CD1c-positive myeloid dendritic cell (primary cell): Measurements from ENCODE around the gene C16orf90.

ENCODE experiments used
- DNase-seq: peaks from one replicate; pipeline ENCODE4 v3.0.0-alpha.2; 2016; ENCODE audit errors: extremely low spot score

The C16orf90 gene

DNA sequence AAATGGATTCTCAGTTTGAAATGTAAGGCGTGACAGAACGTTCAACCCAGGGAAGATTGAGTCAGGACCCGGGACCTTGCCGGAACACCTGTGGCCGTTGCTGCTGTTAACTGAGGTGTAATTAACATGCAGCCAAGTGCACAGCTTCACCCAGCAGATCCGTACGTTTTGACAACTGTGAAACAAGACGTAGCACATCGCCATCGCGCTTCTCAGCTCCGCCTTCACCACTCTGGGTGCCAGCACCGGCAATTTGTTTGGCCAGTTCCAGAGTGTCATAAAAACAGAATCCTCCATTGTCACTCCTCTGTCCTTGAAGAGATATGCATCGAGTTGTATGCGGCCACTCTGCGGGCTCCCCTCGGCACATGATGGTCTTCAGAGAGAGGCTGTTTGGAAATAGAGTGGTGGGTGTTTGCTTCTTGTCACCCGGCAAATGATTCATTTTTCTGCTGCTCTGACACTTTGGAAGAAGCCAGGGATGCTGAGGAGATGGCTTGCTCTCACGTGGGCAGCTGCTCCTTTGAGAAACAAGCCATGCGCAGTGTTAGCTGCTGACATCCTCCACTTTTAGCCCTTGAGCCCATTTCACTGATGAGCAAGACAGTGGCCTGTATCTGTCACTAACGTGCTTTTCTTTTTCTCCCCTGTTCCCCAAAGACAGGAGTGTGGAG lies 29.2 kb downstream of the C16orf90 start:
- DNase-seq: no peak

DNA sequence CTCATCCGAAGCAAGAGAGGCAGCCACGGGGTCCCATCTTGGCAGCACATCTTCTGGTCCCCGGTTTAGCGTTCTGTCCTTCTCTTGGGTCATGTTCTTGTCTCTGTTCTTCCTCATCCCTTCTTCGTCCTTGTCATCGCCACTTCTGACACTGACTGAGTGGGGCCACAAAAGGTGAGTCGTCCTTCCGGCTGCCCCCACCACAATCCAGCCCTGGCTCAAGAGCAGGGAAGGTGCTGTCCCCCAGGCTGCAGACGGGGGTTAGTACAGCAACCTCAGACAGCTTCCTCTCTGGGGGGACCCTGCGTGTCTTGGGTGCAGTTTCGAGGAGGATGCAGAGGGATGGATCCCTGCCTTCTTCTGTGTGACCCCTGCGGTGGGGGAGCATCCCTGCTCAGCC lies 30.0 kb downstream of the C16orf90 start:
- no peak for DNase-seq

DNA sequence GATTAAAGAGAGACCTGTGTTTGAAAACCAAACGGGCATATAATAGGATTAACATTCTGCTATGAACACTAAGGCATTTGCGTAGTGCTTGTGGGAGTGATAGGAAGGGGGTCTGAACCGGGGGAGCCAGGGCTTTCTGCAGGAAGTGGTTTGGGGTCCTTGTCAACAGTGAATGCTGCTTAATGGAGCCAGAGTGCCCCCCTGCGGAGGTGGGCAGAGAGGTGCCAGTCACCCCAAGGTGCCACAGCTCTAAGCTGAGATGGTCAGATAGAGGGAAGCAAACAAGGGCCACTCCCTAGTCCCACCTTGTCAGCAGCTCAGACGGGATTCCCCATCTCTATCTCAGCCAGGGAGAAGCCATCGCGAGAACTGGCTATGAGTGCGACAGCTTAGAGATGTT lies 34.1 kb downstream of the C16orf90 start:
- peak; percentile 11 for DNase-seq

DNA sequence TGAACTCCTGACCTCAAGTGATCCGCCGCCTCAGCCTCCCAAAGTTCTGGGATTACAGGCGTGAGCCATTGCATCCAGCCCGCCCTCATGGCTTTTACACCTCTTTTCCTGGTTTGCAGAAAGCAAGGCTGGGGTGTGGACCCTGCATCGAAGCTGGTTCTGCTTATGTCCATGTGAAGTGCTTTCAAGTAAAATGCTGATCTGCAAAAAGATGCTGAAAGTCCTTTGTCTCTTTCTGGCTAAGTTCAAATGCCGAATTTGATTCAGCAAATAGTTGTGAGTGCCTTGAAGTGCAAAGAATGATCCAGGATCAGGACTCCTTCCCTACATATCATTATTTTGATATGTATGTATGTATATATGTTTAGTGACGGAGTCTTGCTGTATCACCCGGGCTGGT lies 34.7 kb downstream of the C16orf90 start:
- no peak for DNase-seq

GRCh38 chr16:3460121-3460520 lies 35.2 kb downstream of the C16orf90 start:
- DNase-seq: no peak

GRCh38 chr16:3459401-3460090 lies 35.7 kb downstream of the C16orf90 start:
- no peak for DNase-seq

- DNase-seq: no peak
Observed at GRCh38 chr16:3458852-3459361, 36.4 kb downstream of the C16orf90 start.

GRCh38 chr16:3458278-3458851 lies 36.9 kb downstream of the C16orf90 start:
- peak; percentile 15 for DNase-seq

DNA sequence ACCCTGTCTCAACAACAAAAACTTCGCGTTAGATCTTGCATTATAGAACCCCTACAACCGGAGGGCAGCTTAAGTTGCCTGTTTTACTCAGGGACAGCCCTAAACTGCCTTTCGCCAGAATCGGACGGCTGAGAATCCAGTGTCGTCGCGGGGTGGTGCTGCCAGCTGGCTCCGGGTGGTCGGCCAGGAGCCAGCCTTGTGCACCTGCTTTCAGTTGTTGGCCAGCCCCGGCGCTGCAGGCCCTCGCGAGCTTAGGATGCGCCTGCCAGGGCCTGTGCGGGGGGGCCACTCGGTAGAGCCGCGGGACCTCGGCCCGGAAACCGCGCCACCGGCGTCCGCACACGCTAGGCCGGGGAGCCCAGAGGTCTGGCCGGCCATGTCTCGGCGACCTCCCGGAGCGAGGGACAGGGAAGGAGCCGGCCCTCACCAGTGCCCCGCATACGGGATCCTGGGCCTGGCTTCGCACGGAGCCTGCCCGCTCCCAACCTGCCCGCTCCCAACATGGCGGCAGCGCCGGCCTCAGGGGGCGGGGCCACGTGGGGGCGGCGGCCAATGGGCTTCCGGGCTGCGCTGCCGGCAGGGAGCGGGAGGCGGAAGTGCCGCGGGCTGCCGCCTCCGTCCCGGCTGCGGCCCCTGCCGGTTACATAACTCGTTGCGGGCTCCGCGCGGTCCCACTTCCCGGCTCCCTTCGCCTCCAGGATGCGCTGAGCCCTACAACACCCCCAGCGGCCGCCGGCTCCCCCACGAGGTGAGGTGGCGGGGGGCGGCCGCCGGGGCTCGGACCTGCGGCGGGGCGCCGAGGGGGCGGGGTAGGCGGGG lies 37.6 kb downstream of the C16orf90 start:
- DNase-seq: peak; percentile 97

DNA sequence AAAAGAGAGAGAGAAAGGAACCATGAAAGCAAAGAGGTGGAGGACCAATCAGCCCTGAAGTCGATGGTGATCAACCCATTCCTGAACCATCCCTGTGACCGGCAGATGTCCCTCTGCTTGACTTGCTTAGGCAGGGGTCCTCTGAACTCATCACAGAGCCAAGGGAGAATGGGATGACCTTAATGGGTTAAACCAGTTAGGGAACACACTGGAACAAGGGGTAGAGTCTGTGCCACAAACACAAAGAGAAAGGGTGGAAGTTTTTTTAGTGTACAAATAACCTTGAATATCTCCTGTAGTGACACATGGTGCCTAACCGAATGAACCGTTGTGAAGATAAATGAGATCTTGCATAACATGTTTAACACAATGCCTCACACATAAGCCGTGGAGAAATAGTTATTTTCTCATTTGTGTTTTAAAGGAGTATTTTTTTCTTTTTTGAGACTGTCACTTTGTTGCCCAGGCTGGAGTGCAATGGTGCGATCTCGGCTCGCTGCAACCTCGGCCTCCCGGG lies 40.6 kb downstream of the C16orf90 start:
- DNase-seq: no peak

DNA sequence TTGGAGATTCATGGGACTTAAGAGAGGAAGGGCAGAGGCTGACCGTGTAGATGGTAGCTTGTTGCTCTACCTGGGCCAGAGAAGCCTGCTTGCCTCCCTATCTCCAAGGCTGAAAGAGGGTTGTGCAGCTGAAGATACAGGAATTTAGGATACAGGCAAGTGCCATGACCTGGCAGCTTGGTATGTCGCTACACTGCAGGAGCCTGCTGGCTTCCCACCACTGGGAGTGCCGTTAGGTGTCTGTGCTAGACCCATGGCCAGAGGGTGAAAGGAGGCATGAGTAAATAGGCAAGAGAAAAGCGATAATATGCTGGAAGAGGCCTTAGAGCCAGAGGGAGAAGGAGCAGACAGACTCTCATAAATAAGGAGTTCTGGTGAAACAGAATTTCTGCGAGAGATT lies 41.2 kb downstream of the C16orf90 start:
- DNase-seq: no peak

GRCh38 chr16:3444032-3444388 lies 51.3 kb downstream of the C16orf90 start:
- peak; percentile 80 for DNase-seq
